K562 (cell line): ENCODE results near the gene CFL1. TPM values are rescaled to one million over a fixed set of nuclear protein-coding genes. Genes with fewer than 3 reads are reported as not detected.

Experiments used
- ATF3 ChIP-seq, 2 experiments: fragments of 450-650 bp in 1 of 2; sonication (generic) in 1 of 2; formaldehyde crosslinking in 1 of 2; IDR thresholded peaks in 1 of 2; conservative IDR thresholded peaks in 1 of 2; 2 replicates each; pipeline versions ENCODE4 v1.6.1 to v1.8.1; 2016 to 2023; ENCODE audit warnings: mild to moderate bottlenecking in 2 of 2, moderate library complexity in 2 of 2, inconsistent platforms in 1 of 2, missing genetic modification reagents in 1 of 2
- CREB1 ChIP-seq, 2 experiments: sonication (generic) in 1 of 2; formaldehyde crosslinking in 1 of 2; IDR thresholded peaks; 2 replicates each; pipeline versions ENCODE4 v1.6.1 to v1.8.0; 2012 to 2022; ENCODE audit warnings: inconsistent platforms in 1 of 2, mild to moderate bottlenecking in 1 of 2, missing genetic modification reagents in 1 of 2, moderate library complexity in 1 of 2
- IRF9 ChIP-seq: fragments of 450-650 bp; IDR thresholded peaks from 2 replicates; pipeline ENCODE4 v1.6.1; 2016; ENCODE audit warnings: missing biosample characterization, missing genetic modification characterization
- MGA ChIP-seq: fragments of 450-650 bp; IDR thresholded peaks from 2 replicates; pipeline ENCODE4 v1.6.1; 2016; ENCODE audit warnings: mild to moderate bottlenecking, moderate library complexity
- NR2C1 ChIP-seq, 2 experiments: fragments of 450-650 bp; IDR thresholded peaks; 2 replicates each; pipeline ENCODE4 v1.6.1; 2017; ENCODE audit warnings: mild to moderate bottlenecking in 2 of 2, antibody characterized with exemption in 1 of 2, inconsistent platforms in 1 of 2, missing compliant biosample characterization in 1 of 2, missing genetic modification characterization in 1 of 2
- polyA plus RNA-seq, 8 experiments: library from polyadenylated mRNA; depleted of rRNA in 4 of 8; stranded (reverse) in 5 of 8; unstranded in 3 of 8; fragments of >200 nt; fragmentation: Nextera tagmentation in 2 of 8; fragmentation: Illumina TruSeq in 1 of 8; extraction: Ambion mirVana in 2 of 8; extraction: Trizol in 1 of 8; gene quantifications; 2 replicates each; pipeline versions ENCODE4 v1.2.1 to v1.2.3, GENCODE V29; 2011 to 2014; ENCODE audit warnings: inconsistent platforms in 1 of 8, missing spikeins in 1 of 8
- total RNA-seq, 7 experiments: library from RNA; depleted of rRNA in 6 of 7; stranded (reverse); fragments of >200 nt in 6 of 7; fragmentation: Illumina TruSeq in 2 of 7; extraction: Trizol in 2 of 7; gene quantifications; 2 replicates each; pipeline versions ENCODE4 v1.2.1 to v1.2.3, GENCODE V29; 2011 to 2021; ENCODE audit warnings: low replicate concordance in 1 of 7

The CFL1 gene
- total and polyA plus RNA-seq, 9 of the 15 experiments (the other 6 are each of a cell fraction or from before 2014, with no cell fraction given), result 105 to 1,101 (median 859) TPM

GRCh38 chr11:65906602-65907001, 48.6 kb upstream of the CFL1 start (continued):
- TF ChIP-seq IRF9 (tag) (no peak), NR2C1 (IDR thresholded peaks at IDR 0.05) (no peak), NR2C1 (tag; IDR thresholded peaks at IDR 0.05) (no peak), CREB1 (IDR thresholded peaks at IDR 0.05) (peak; percentile 25; the same call in 1 of the 2 replicates), CREB1 (CRISPR knock-in tag; IDR thresholded peaks at IDR 0.05) (no peak), ATF3 (IDR thresholded peaks at IDR 0.05) (peak; percentile 84), ATF3 (CRISPR knock-in tag; conservative IDR thresholded peaks at IDR 0.05) (no peak), MGA (no peak)
